Choroid plexus epithelial cell (primary cell): Measurements from ENCODE around the gene NCAPH2.
"Not testable (repeated sequence)": the region's sequence is repeated elsewhere in the genome, so short reads cannot be mapped to it uniquely, and the experiment has no call there.

ENCODE experiments used
- DNase-seq: peaks from one replicate; pipeline ENCODE4 v3.0.0-alpha.2; 2010; ENCODE audit warnings: low read depth
- H3K4me3 ChIP-seq: 2 replicates; pipeline ENCODE4 v1.5.1; 2011; ENCODE audit warnings: low read depth, mild to moderate bottlenecking, control low read depth, low read length, moderate library complexity
- TF ChIP-seq, protein P1 (sequence below): conservative IDR thresholded peaks from 2 replicates; pipeline ENCODE4 v1.5.1; 2011; ENCODE audit warnings: low read depth, mild to moderate bottlenecking, control low read depth, inconsistent platforms, low read length, moderate library complexity

NCAPH2 gene

GRCh38 chr22:50531962-50532674, 24.1 kb downstream of the NCAPH2 start:
- DNase-seq: peak; percentile 73
- peak overlapping the region; percentile 62 for H3K4me3 ChIP-seq
- TF ChIP-seq, protein P1, sequence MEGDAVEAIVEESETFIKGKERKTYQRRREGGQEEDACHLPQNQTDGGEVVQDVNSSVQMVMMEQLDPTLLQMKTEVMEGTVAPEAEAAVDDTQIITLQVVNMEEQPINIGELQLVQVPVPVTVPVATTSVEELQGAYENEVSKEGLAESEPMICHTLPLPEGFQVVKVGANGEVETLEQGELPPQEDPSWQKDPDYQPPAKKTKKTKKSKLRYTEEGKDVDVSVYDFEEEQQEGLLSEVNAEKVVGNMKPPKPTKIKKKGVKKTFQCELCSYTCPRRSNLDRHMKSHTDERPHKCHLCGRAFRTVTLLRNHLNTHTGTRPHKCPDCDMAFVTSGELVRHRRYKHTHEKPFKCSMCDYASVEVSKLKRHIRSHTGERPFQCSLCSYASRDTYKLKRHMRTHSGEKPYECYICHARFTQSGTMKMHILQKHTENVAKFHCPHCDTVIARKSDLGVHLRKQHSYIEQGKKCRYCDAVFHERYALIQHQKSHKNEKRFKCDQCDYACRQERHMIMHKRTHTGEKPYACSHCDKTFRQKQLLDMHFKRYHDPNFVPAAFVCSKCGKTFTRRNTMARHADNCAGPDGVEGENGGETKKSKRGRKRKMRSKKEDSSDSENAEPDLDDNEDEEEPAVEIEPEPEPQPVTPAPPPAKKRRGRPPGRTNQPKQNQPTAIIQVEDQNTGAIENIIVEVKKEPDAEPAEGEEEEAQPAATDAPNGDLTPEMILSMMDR: no peak

GRCh38 chr22:50532824-50533796, 25.1 kb downstream of the NCAPH2 start:
- DNase-seq: no peak
- TF ChIP-seq, protein P1: no peak
- H3K4me3 ChIP-seq: no peak overlapping the region

DNA sequence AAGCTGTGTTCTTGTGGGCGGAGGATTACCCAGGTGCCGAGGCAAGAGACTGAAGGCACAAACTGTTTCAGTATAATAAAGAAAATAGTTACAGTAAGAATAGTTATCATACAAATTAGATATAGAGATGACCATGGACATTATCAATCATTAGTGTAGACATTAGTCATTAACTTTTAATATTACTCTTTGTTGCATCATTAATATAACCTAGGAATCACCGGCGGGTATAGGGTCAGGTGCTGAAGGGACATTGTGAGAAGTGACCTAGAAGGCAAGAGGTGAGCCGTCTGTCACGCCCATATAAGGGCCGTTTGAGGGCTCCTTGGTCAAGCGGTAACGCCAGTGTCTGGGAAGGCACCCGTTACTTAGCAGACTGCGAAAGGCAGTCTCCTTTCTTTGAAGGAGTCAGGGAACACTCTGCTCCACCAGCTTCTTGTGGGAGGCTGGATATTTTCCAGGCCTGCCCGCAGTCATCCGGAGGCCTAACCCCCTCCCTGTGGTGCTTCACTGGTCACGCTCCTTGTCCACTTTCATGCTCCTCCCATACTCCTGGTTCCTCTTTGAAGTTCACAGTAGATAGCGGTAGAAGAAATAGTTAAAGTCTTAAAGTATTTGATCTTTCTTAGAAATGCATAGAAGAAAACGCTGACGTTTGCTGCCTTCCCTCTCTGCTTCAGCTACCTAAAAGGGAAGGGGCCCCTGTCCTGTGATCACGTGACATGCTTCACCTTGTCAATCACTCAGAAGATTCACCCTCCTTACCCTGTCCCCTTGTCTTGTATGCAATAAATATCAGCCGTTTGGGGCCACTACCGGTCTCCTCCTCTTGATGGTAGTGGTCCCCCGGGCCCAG, 26.1 kb downstream of the NCAPH2 start:
- not testable (repeated sequence) for H3K4me3 ChIP-seq
- peak; percentile 76 for DNase-seq

DNA sequence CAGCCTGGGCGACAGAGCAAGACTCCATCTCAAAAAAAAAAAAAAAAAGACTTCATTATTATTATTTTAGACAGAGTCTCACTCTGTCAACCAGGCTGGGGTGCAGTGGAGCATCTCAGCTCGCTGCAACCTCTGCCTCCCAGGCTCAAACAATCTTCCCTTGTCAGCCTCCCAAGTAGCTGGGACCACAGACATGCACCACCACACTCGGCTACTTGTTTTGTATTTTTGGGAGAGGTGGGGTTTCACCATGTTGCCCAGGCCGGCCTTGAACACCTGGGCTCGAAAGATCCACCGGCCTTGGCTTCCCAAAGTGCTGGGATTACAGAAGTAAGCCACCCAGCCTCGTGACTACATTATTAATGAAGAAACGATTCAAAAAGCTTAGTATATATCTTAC, 27.1 kb downstream of the NCAPH2 start:
- H3K4me3 ChIP-seq: no peak overlapping the region
- TF ChIP-seq, protein P1: no peak
- DNase-seq: no peak

- TF ChIP-seq, protein P1: no peak
- no peak for DNase-seq
- no peak overlapping the region for H3K4me3 ChIP-seq
Observed at GRCh38 chr22:50536226-50536625, 28.2 kb downstream of the NCAPH2 start.

DNA sequence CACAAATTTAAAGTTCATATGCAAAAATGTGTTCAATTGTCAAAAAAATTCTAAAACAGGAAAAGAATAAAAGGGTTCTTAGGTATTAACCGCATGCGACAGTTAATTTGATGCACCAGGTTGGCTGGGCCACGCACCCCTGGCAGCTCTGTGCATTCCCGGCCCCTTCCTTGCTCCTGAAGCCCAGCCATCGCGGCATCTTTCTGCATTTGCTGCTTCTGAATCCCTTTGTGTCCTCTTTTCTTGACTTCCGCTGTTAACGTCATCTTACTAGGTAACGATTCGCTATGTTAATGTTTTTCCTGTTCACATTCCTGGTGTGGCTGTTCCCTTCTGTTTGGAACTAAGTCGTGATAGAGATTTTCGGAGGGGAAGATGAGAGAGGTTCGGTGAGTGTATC, 29.7 kb downstream of the NCAPH2 start:
- no peak for DNase-seq
- no peak overlapping the region for H3K4me3 ChIP-seq

More for the DNA sequence above, 29.7 kb downstream of the NCAPH2 start:
- TF ChIP-seq, protein P1: no peak
